Stimulated activated effector memory CD8-positive, alpha-beta T cell treated with anti-CD3 and anti-CD28 coated beads, Interleukin-12 subunit alpha, Interleukin-12 subunit beta, amount 100 ng/mL, for 72 hours (primary cell): ENCODE results near the gene ADGRB2.
"Not testable (repeated sequence)": the region's sequence is repeated elsewhere in the genome, so short reads cannot be mapped to it uniquely, and the experiment has no call there.

Source experiments
- ATAC-seq: fragments of 150-1000 bp; cut with Tn5 transposase; 2 replicates; pipeline ENCODE4 v1.10.0; 2021
- DNase-seq, 2 donors: peaks; one replicate each; pipeline ENCODE4 v3.0.0; 2021 to 2022; ENCODE audit warnings: low spot score in 2 of 2
- H3K27ac Mint-ChIP-seq: one replicate; pipeline ENCODE4 v1.8.0; 2022; ENCODE audit warnings: mild to moderate bottlenecking, mixed read lengths
- H3K36me3 Mint-ChIP-seq: one replicate; pipeline ENCODE4 v1.8.0; 2022; ENCODE audit warnings: mild to moderate bottlenecking, mixed read lengths
- H3K4me1 Mint-ChIP-seq: one replicate; pipeline ENCODE4 v1.8.0; 2022; ENCODE audit warnings: mixed read lengths
- H3K4me3 Mint-ChIP-seq: one replicate; pipeline ENCODE4 v1.8.0; 2022; ENCODE audit warnings: mild to moderate bottlenecking, mixed read lengths
- H3K9me3 Mint-ChIP-seq: one replicate; pipeline ENCODE4 v1.8.0; 2022; ENCODE audit warnings: mixed read lengths

ADGRB2 gene

DNA sequence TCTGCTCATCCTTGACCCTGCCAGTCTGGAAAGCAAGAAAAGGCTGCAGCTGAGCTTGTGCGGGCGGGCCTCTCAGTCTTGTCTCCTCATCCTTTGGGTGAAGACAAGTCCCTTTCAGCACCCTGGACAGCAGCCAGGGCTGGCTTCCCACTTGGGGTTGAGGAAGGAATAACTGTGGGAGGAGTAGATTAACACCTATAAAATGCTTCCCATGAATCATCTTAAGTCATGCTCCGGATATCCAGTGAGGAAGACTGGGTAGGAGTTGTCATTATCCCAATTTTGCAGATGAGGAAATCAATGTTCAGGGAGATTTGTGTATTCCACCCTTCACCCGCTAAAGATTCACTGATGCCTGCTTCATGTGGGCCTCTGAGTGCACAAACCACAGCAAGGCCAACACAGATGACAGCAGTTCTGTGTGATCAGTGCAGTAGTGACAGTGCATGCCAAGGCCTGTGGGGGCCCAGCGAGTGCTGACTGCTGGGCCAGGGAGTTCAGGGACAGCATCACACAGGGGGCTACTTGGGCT lies 40.2 kb downstream of the ADGRB2 start:
- Mint-ChIP-seq H3K4me1 (peaks cover 2% of the 10 kb centered on the region), H3K27ac (no peak overlapping the region), H3K4me3 (no peak overlapping the region), H3K36me3 (no peaks in the 10 kb centered on the region), H3K9me3 (no peaks in the 10 kb centered on the region)
- no peak for DNase-seq
- ATAC-seq, result no peak

DNA sequence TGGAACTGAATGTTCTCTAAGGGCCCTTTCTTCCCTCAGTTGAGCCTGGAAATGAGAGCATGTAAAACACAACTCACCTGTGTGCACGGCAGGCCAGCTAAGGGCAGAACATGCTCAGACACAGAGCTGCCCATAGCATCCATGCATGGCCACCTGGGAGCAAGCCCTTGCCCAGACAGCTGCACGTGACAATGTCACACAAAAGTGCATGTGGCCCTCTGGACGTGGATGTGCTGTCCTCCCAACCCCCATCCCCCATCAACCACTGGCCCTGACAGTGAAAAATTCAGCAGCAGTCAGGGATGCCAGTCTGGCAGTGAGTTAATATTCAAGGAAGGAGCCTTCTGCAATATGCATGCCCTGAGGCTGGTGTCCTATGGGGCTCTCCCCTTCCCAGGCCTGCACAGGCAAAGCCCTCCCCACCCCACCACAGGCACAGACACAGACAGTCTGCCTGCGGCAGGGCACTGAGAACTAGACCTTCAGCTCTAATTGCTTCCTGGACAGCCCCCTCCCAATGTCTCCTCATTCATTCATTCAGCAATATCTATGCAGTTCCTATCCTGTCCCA lies 45.7 kb downstream of the ADGRB2 start:
- Mint-ChIP-seq H3K4me3 (no peak overlapping the region), H3K4me1 (peaks cover 26% of the 10 kb centered on the region), H3K27ac (no peak overlapping the region), H3K36me3 (no peaks in the 10 kb centered on the region), H3K9me3 (no peaks in the 10 kb centered on the region)
- no peak for DNase-seq
- no peak for ATAC-seq

DNA sequence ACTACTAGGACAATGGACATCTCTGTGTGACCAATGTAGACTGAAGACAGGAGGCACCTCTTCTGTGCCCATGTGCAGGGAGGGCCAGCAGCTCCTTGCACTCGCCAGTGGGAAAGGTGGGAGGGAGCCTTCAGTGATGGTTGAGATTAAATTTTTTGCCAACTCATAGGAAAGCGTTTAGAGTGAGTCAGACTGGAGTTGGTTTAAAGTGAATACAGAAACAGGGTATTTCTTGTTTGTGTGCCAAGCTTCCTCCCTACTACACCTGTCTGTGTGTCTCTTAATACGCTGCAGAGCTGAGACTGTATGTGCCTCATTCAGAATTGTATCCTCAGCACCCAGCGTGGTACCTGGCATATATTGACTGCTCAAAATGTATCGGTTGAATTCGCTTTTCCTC lies 46.8 kb downstream of the ADGRB2 start:
- Mint-ChIP-seq H3K9me3 (no peaks in the 10 kb centered on the region), H3K27ac (no peak overlapping the region), H3K36me3 (no peaks in the 10 kb centered on the region), H3K4me3 (no peak overlapping the region), H3K4me1 (peaks cover 26% of the 10 kb centered on the region)
- ATAC-seq (no peak), DNase-seq (no peak)

DNA sequence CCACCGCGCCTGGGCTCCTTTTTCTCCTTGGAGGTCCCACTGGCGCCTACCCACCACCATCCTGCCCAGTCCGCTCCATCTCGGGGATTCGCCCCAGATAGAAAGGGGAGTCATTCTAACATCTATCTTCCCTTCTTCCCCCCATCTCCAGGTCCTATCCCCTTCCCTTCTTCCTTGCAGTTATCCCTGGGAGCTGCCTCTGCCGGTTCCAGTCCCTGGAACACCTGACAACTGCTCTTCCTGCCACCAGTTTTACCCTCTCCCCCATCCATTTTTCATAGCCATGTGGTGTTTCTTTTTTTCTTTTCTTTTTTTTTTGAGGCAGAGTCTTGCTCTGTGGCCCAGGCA lies 48.3 kb downstream of the ADGRB2 start:
- no peak for DNase-seq
- Mint-ChIP-seq H3K4me1 (peaks cover 26% of the 10 kb centered on the region), H3K4me3 (peak overlapping the region; percentile 71), H3K9me3 (no peaks in the 10 kb centered on the region), H3K27ac (no peak overlapping the region), H3K36me3 (no peaks in the 10 kb centered on the region)
- ATAC-seq, result no peak

DNA sequence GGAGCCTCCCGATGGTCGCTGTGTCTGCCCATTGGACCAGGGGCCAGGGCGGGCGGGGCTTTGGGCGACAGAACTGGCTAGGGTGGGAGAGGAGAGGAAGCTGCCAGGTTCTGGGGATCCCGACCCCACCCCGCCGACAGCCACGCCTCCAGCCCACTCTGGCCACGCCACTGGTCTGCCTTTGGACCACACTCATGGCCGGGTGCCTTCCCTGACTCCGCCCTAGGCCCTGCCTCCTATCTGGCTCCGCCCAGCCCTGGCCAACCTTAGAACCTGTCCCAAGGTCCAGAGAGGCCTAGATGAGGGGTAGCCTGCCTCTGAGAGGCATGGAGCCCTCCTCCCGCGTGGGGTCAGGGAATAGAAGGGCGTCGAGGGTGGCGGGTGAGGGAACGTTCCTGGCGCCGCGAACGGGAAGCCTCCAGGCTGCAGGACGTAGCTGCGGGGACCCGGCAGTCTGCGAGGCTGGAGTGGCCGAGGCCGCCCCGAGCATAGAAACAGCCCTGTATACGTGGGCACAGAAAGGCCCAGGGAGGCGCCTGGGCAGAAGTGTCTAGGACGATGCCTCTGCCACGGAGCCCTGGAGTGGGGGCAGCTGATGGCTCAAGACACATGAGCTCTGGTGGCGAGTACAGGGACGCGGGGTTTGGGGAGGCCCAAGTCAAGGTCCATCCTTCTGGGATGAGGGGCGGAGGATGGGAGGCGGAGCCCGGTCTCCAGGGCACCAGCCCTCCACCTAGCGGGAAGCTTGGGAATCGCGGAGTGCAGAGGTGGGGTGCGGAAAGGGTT lies 48.9 kb downstream of the ADGRB2 start:
- DNase-seq, result no peak
- no peaks in the 10 kb centered on the region for H3K36me3 Mint-ChIP-seq

DNA sequence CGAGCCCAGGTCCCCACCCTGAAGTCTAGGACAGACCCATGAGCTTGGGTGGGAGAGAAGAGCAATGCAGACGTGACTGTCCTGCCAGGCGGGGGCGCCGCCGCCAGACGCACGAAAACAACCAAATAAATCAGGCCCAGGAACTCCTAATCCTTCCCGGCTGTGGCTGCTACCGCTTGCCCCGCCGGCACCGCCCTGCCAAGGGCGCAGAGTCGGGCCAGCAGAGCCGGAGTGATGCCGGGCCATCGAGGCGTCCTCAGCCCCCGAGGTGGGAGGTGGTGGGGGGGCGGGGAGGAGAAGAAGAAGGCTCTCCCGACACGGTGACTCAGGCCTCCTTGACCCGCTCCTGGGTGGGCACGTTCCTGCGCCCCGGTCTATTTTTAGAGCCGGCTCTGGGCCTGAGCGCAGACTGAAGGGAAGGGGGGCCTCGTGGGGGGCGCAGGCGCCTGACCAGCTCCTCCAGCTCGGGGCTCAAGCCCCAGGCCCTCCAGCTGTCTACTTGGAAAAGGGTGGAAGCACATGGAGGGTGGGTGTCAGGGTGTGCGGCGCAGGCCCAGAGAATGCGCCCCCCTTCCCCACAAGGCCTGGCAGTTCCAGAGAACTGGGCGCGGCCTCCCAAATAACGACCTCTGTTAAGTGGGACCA lies 49.6 kb downstream of the ADGRB2 start:
- DNase-seq, result no peak
- H3K27ac Mint-ChIP-seq, result no peak overlapping the region
- H3K4me3 Mint-ChIP-seq, result peak overlapping the region; percentile 71

More for the DNA sequence above, 48.9 kb downstream of the ADGRB2 start:
- Mint-ChIP-seq H3K4me3 (peak overlapping the region; percentile 71), H3K27ac (peak overlapping the region; percentile 26), H3K4me1 (peaks cover 26% of the 10 kb centered on the region), H3K9me3 (no peaks in the 10 kb centered on the region)
- peak; percentile 75 for ATAC-seq

DNA sequence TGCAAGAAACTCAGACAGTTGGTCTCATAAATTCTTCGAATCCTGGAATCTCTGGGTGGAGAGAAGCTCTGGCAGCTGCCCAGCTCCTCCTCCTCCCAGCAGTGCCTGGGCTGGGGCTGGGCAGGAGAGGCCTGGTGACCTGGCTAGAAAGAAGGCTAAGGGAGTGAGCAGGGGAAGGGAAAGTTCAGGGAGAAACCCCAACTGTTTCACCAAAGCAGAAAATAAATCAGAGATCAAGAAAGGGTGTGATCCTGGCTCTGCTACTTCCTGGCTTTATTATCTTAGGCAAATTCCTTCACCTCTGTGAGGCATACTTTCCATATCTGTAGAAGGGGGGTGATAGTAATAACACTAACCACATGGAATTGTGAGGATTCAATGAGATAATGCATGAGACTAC lies 51.5 kb downstream of the ADGRB2 start:
- H3K36me3 Mint-ChIP-seq, result no peaks in the 10 kb centered on the region
- DNase-seq (no peak), ATAC-seq (no peak)
- H3K27ac Mint-ChIP-seq, result no peak overlapping the region
- no peaks in the 10 kb centered on the region for H3K9me3 Mint-ChIP-seq
- H3K4me1 Mint-ChIP-seq, result peaks cover 36% of the 10 kb centered on the region
- no peak overlapping the region for H3K4me3 Mint-ChIP-seq

More for the DNA sequence above, 49.6 kb downstream of the ADGRB2 start:
- Mint-ChIP-seq H3K36me3 (no peaks in the 10 kb centered on the region), H3K9me3 (no peaks in the 10 kb centered on the region), H3K4me1 (peaks cover 26% of the 10 kb centered on the region)
- ATAC-seq, result peak; percentile 36

DNA sequence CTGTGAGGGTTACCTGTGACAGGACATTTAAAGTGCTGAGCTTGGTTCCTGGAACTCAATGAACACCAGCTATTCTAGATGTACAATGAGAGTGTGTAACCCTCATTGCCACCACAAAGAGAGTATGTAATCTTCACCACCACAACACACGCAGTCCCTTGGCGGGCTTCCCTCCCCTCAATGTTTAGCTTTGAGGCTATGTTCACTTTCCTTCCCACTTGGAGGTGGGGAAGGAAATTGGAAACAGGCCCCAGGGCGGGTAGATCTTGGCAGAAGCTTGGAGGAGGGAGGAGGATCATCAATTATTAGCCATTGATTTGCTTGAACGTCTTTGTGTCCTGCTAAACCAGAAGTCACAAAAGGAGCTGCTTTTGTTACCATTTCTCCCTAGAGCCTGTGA lies 52.1 kb downstream of the ADGRB2 start:
- Mint-ChIP-seq H3K4me1 (peaks cover 41% of the 10 kb centered on the region), H3K4me3 (no peak overlapping the region), H3K36me3 (no peaks in the 10 kb centered on the region), H3K27ac (no peak overlapping the region), H3K9me3 (no peaks in the 10 kb centered on the region)
- DNase-seq (no peak), ATAC-seq (no peak)

DNA sequence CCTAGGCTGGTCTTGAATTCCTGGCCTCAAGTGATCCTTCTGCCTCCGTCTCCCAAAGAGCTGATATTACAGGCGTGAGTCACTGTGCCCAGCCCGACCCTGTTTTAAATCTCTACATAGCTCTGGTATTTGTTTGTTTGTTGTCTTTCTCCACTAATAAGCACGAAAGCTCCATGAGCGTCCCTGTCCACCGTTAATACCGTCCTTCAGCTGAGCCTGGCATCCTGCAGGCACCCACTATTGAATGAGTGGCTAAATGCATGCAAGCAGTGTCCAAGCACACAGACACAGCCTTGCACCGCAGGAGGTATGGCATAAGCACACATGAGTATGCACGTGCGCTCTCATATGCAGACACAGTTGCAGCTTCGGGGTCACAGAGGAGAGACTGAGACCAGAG lies 55.8 kb downstream of the ADGRB2 start:
- no peaks in the 10 kb centered on the region for H3K9me3 Mint-ChIP-seq
- ATAC-seq (no peak), DNase-seq (no peak)
- H3K4me3 Mint-ChIP-seq, result no peak overlapping the region
- H3K27ac Mint-ChIP-seq, result no peak overlapping the region
- peaks cover 11% of the 10 kb centered on the region for H3K36me3 Mint-ChIP-seq
- peaks cover 45% of the 10 kb centered on the region for H3K4me1 Mint-ChIP-seq

DNA sequence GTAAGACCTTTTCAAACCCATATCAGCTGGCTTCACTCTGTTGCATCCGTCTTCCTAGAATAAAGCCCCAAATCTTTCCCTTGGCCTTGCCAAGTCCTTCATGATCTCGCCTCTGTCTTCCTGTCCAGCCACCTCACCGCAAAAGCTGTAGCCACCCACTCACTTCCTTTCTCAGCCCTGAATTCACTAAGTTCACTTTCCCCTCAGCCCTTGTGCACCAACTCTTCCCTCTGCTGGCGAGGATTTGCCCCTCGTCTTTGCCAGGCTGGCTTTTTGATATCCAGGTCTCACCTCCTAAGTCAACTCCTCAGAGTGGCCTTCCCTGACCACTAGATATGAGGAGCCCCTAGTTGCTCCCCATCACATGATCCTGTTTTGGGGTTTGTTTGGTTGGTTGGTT lies 56.4 kb downstream of the ADGRB2 start:
- no peak overlapping the region for H3K4me3 Mint-ChIP-seq
- no peaks in the 10 kb centered on the region for H3K9me3 Mint-ChIP-seq
- peaks cover 45% of the 10 kb centered on the region for H3K4me1 Mint-ChIP-seq
- peaks cover 11% of the 10 kb centered on the region for H3K36me3 Mint-ChIP-seq
- H3K27ac Mint-ChIP-seq, result peak overlapping the region; percentile 30
- DNase-seq, result no peak
- peak; percentile 36 for ATAC-seq

DNA sequence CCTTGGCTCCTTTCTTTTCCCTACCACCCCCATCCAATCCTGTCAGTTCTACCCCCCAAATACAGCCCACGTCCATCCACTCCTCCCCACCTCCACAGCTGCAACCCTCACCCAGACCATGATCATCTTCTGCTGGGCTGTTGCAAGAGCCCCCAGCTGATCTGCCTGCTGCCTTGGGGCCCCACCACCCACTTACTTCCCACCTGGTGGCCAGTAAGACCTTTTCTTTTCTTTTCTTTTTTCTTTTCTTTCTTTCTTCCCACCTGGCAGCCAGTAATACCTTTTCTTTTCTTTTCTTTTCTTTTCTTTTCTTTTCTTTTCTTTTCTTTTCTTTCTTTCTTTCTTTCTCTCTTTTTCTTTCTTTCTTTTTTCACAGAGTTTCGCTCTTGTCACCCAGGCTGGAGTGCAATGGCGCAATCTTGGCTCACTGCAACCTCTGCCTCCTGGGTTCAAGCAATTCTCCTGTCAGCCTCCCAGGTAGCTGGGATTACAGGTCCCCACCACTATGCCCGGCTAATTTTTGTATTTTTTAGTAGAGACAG lies 57.0 kb downstream of the ADGRB2 start:
- H3K27ac Mint-ChIP-seq, result peak overlapping the region; percentile 30
- H3K4me3 Mint-ChIP-seq, H3K9me3 Mint-ChIP-seq, ATAC-seq, DNase-seq: not testable (repeated sequence)
- peaks cover 50% of the 10 kb centered on the region for H3K4me1 Mint-ChIP-seq
- H3K36me3 Mint-ChIP-seq, result peaks cover 11% of the 10 kb centered on the region

DNA sequence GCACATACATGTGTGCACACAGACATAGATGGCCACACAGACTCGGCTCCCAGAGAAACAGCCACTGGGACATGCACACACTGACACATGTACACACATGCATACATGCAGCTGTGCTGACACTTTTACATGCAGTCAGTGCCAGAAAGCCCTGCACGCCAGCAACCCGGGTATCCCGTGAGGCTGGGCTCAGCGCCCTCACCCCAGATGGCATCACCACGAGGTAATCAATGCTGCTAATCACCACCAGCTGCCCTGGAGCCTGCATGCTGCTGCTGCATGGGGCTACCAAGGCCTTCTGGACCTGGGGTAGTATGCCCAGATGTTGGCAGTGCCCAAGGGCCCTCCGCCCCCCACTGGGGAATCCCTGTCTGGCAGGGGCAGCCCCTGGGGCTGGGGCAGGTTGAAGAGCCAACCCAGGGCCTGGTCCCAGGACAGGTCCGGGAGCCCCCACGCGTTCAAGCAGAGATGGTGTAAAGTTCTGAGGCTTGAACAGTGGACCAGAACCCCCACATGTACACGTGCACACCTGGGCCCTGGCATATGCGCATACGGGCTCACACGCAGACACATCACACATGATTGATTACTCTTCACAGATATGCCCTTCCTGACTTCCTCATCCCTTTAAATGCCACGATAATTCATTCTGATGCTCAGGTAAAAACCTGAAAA lies 57.6 kb downstream of the ADGRB2 start:
- Mint-ChIP-seq H3K4me1 (peaks cover 52% of the 10 kb centered on the region), H3K9me3 (no peaks in the 10 kb centered on the region), H3K4me3 (no peak overlapping the region), H3K27ac (no peak overlapping the region), H3K36me3 (peaks cover 11% of the 10 kb centered on the region)
- DNase-seq (no peak), ATAC-seq (no peak)

DNA sequence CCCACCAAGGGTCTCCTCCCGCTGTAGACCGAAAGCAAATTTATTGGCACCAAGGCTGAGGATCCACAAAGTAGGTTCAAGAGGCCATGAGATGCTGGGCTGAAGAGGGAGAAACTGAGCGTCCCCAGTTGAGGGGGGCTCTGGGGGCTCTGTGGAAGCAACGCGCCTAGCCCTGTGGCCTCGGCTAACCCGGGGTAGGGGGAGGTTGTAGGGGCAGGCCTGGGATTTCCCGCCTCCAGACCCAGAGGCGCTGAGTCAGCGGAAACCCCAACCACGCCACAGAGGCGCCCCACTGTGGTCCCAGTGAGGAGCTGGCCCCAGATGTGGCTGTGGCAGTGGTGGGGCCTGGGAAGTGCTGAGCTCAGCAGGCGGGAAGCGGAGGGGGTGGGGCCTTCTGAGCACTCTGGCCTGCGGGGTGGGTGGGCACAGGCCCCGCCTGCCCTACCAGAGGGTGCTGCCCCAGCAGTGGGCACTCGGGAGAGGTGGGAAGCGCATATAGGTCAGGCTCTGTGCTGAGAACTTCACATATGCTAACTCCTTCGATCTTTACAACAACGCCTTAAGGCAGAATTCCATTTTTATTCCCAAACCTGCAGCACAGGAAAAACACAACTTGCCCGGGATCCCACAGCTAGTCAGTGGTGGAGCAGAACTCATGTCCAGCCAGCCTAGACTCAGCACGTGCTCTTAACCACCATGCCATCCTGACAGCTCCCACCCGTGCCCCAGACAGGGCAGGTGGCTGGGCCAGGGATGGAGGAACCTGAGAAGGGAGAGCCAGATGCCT lies 58.9 kb downstream of the ADGRB2 start:
- H3K27ac Mint-ChIP-seq, result peak overlapping the region; percentile 81
- peak overlapping the region; percentile 60 for H3K4me3 Mint-ChIP-seq
- ATAC-seq, result peak; percentile 87
- DNase-seq, result peak; percentile 66 to 85
- H3K9me3 Mint-ChIP-seq, result no peaks in the 10 kb centered on the region
- peaks cover 64% of the 10 kb centered on the region for H3K4me1 Mint-ChIP-seq
- H3K36me3 Mint-ChIP-seq, result peaks cover 11% of the 10 kb centered on the region

DNA sequence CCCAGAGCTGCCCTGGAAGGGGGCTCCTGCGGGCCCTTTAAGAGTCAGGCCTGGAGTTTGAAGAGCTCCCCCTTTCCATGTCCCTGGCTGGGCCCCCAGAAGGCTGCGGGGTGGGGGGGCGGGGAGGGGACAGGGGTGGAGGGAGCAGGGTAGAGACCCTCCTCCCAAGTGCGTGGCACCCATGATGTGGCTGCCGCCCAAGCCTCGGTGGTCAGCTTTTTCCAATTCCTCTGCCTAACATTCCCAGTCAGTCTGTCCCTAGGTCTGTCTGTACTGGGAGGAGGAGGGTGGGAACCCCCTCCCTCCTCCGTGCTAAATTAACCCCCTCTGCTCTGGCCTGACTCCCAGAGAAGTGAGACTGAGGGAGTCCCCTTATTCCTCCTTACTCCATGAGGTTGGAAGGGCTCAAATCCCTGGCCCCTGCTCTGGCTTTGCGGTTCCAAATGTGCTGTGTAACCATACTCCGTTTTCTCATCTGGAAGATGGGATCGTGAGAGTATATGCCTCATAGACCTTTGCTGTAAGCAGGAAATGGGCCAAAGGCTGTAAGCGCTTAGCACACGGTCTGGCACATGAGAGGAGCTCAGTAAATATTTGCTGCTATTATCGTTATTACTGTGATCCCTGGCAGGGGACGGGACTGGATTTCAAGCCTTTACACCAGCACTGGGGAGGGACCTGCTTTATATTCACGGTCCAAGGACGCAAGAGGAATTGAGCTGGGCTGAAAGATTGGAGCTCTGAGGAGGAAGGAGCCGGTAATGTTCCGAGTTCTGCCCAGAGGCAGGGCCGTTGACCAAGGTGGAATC lies 59.7 kb downstream of the ADGRB2 start:
- Mint-ChIP-seq H3K36me3 (peaks cover 11% of the 10 kb centered on the region), H3K4me3 (peak overlapping the region; percentile 60), H3K27ac (peak overlapping the region; percentile 81), H3K4me1 (peaks cover 72% of the 10 kb centered on the region), H3K9me3 (no peaks in the 10 kb centered on the region)
- DNase-seq, result no peak
- peak; percentile 14 for ATAC-seq
